Activated T-cell treated with anti-CD3 and anti-CD28 coated beads for 48 hours (primary cell): ENCODE data around the gene PRRG1.
"Not testable (repeated sequence)": the region's sequence is repeated elsewhere in the genome, so short reads cannot be mapped to it uniquely, and the experiment has no call there.

Experiments
- DNase-seq: peaks from one replicate; pipeline ENCODE4 v3.0.0-alpha.2; 2020; ENCODE audit warnings: low read depth

The PRRG1 gene

DNA sequence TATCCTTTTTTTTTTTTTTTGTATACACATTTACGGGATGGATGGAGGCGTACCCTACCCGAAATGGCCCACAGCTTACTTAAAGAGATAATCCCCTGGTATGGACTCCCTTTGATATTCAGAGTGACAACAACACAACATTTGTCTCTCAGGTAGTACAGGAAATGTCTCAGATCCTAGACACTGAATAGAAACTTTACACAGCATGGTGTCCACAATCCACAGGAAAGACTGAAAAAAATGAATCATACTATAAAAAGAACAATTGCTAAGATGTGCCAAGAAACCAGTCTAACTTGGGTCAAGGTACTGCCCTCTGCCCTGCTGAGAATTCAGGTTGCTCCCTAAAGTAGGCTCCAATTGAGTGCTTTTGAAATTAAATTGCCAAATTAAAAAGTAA is 121.5 kb downstream of the PRRG1 start:
- DNase-seq = no peak

DNA sequence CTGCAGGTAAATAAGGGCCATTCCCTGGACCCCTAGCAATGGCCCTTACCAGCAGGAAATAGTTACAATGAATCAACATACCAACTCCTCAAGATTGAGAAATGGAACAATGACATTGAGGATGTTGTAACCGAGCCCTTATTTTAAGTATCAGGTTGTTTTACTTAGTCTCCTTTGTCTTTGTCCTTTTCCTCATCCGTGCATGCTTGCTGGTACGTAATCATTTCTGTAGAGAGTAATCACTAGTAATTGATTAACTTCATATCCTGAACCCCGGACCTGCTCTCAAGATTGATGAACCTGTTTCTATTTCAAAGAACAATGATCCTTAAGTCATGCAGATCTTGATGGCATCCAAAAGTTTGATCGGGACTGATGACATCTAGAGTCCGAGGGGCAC is 123.7 kb downstream of the PRRG1 start:
- DNase-seq = no peak

GRCh38 chrX:37474478-37474877 is 125.3 kb downstream of the PRRG1 start:
- no peak for DNase-seq

GRCh38 chrX:37476571-37477170 is 127.5 kb downstream of the PRRG1 start:
- DNase-seq = no peak

GRCh38 chrX:37484335-37484734 is 135.2 kb downstream of the PRRG1 start:
- not testable (repeated sequence) for DNase-seq

DNA sequence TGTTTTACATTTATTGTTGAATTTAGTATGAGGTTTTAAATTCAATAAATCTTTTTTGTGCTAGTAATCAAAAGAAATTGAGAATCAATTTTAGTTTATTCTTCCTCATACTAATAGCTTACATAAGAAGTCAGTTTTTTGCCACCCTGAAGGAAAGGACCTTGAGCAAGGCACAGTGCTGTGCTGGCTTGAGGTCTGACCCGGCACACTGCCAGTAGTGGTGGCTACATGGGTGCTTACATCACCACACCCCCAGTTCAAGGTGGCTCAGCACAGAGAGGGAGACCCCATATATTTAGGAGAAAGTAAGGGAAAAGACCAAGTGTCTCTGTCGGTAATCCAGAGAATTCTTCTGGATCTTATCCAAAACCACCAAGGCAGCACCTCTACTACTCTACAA is 136.3 kb downstream of the PRRG1 start:
- no peak for DNase-seq

DNA sequence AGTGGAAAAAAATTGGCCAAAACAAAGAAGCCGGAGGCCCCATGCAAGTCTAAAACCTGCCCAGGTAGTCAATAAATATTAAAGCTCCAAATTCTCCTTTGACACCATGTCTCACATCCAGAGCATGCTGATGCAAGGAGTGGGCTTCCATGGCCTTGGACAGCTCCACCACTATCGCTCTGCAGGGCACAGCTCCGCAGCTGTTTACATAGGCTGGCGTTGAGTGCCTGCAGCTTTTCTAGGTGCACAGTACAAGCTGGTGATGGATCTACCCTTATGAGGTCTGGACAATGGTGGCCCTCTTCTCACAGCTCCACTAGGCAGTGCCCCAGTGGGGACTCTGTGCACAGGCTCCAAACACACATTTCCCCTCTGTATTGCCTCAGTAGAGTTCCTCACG is 138.1 kb downstream of the PRRG1 start:
- no peak for DNase-seq

DNA sequence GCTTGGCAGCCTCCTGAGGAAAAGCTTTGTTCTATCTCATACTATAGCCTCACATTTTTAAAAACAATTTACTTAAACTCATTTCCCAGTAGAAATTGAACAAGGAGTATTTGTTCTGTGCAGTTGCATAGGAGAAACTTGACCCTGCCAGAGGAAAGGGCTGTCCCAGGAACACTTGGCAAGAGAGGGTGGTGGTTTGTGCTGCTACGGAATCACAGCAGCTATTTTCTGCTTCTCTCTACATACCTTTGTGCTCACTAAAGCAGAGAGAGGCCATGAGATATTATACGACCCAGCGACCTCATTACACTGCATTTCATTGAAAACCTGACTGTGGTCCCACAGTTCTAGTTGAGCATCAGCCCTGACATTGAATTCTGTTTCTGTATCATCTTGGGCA is 139.2 kb downstream of the PRRG1 start:
- no peak for DNase-seq

DNA sequence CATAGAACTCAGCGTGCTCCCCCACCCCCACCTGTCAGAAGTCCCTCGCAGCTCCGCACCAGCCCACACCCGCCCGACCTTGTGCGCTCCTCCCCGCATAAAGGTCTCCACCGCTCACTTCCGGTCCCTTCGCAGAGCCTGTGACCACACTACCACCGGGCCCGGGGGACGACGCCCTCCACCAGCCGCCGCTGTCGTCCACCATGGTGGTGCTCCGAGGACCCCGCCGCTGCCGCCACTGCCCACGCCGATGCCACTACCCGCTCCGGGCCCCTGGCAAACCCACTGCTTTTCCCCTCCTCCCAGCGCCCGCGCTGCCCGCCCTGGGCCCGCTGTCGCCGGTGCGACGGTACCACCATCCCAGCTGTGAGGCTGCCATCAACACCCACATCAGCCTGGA is 142.5 kb downstream of the PRRG1 start:
- DNase-seq = no peak

GRCh38 chrX:37495760-37496159 is 146.6 kb downstream of the PRRG1 start:
- DNase-seq = not testable (repeated sequence)

GRCh38 chrX:37497126-37497525 is 148.0 kb downstream of the PRRG1 start:
- DNase-seq = not testable (repeated sequence)

DNA sequence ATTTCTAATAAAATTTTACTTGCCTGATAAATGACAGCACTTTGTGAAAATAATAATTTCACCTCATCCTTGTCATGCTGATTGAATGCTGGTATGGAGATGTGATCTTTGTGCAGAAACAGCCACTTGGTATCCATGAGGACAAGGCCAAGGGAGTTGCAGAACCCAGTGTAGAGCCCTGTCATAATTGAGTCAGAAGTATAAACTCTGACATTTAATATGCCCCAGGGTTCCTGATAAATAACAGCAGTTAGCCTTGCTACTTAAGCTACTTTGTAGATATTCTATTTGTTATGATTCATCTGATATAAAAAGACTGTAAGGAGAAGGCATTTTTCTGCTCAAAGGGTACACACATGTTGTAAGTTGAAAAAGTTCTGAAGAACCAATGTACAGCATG is 149.2 kb downstream of the PRRG1 start:
- DNase-seq = not testable (repeated sequence)

DNA sequence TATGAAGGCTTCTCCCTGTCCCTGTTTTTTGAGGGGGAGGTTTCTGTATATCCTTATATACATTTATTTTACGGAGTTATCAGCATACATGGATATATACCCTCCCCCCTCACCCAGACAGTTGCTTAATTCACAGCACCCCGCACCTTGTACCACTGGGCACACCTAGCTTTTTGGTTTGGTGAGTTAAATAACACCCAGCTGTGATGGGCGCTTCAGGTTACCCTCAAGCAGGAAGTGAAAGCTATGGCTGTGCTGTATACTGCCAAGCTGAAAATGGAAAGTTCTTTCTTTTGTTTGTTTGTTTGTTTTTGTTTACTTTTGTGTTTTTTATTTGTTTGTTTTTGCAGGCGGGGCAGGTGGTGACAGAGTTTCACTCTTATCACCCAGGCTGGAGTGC is 150.5 kb downstream of the PRRG1 start:
- DNase-seq = not testable (repeated sequence)

DNA sequence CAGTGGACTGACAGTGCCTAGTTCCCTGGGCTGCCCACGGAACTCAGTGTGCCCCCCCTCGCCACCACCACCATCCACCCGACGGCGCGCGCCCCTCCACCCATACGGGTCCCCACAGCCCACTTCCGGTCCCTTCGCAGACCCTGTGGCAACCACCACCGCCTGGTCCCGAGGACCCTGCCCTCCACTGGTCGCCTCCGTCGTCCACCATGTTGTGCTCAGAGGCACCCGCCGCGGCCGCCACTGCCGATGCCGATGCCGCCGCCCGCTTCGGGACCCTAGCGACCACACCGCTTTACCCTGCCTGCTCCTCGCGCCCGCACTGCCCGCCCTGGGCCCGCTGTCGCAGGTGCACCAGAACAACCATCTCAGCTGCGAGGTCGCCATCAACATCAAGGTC is 155.8 kb downstream of the PRRG1 start:
- no peak for DNase-seq
